GM23338 (cell line): ENCODE measurements around the gene FAM3D. TPM values are rescaled to one million over a fixed set of nuclear protein-coding genes. Genes with fewer than 3 reads are reported as not detected.

Source experiments
- ATAC-seq: fragments of 200-7000 bp; cut with Tn5 transposase; 3 replicates; pipeline ENCODE4 v1.9.1; 2020
- DNase-seq: peaks from one replicate; pipeline ENCODE4 v3.0.0-alpha.2; 2015; ENCODE audit warnings: low spot score
- H2AFZ ChIP-seq: fragments of 200-600 bp; sonication (generic); 2 replicates; pipeline ENCODE4 v1.8.0; 2016; ENCODE audit warnings: antibody characterized with exemption, mild to moderate bottlenecking, moderate library complexity
- H3F3A ChIP-seq: fragments of 200-600 bp; sonication (generic); replicated peaks from 2 replicates; pipeline ENCODE4 v1.8.0; 2017; ENCODE audit warnings: antibody characterized with exemption, mixed run types, low read depth
- H3K27ac ChIP-seq: fragments of 200-600 bp; sonication (generic); 2 replicates; pipeline ENCODE4 v1.6.1; 2016; ENCODE audit warnings: low read depth
- H3K27me3 ChIP-seq: fragments of 200-600 bp; sonication (generic); 2 replicates; pipeline ENCODE4 v1.8.0; 2016; ENCODE audit warnings: mild to moderate bottlenecking, mixed run types, moderate library complexity; ENCODE audit not compliant: insufficient read depth
- H3K36me3 ChIP-seq: fragments of 200-600 bp; sonication (generic); 2 replicates; pipeline ENCODE4 v1.8.0; 2016; ENCODE audit warnings: mild to moderate bottlenecking; ENCODE audit not compliant: insufficient read depth
- H3K4me1 ChIP-seq: fragments of 200-600 bp; sonication (generic); 2 replicates; pipeline ENCODE4 v1.8.0; 2016; ENCODE audit warnings: mild to moderate bottlenecking, moderate library complexity; ENCODE audit not compliant: insufficient read depth
- H3K4me2 ChIP-seq: fragments of 200-600 bp; sonication (generic); 2 replicates; pipeline ENCODE4 v1.7.1; 2017; ENCODE audit warnings: mixed run types
- H3K4me3 ChIP-seq: fragments of 200-600 bp; sonication (generic); 2 replicates; pipeline ENCODE4 v1.6.1; 2016; ENCODE audit warnings: mixed run types
- H3K79me2 ChIP-seq: fragments of 200-600 bp; sonication (generic); replicated peaks from 2 replicates; pipeline ENCODE4 v1.8.0; 2017; ENCODE audit warnings: mild to moderate bottlenecking; ENCODE audit not compliant: insufficient read depth
- H3K9me2 ChIP-seq: fragments of 200-600 bp; sonication (generic); 2 replicates; pipeline ENCODE4 v1.8.0; 2017; ENCODE audit not compliant: insufficient read depth
- H4K20me1 ChIP-seq: fragments of 200-600 bp; sonication (generic); replicated peaks from 2 replicates; pipeline ENCODE4 v1.8.0; 2017; ENCODE audit warnings: mild to moderate bottlenecking; ENCODE audit not compliant: insufficient read depth
- H3K27ac Mint-ChIP-seq: 2 replicates; pipeline ENCODE4 v1.8.0; 2020; ENCODE audit warnings: inconsistent platforms, mild to moderate bottlenecking, moderate library complexity, mixed read lengths
- H3K27me3 Mint-ChIP-seq: 3 replicates; pipeline ENCODE4 v1.8.0; 2022; ENCODE audit warnings: low read depth, mild to moderate bottlenecking, moderate library complexity, mixed read lengths, inconsistent platforms; ENCODE audit not compliant: insufficient read depth, poor library complexity
- H3K36me3 Mint-ChIP-seq: 3 replicates; pipeline ENCODE4 v1.8.0; 2021; ENCODE audit warnings: low read depth, mild to moderate bottlenecking, inconsistent platforms, moderate library complexity, mixed read lengths
- H3K4me1 Mint-ChIP-seq: 3 replicates; pipeline ENCODE4 v1.8.0; 2020; ENCODE audit warnings: mild to moderate bottlenecking, inconsistent platforms, mixed read lengths
- H3K4me3 Mint-ChIP-seq: 3 replicates; pipeline ENCODE4 v1.8.0; 2021; ENCODE audit warnings: moderate library complexity, mild to moderate bottlenecking, inconsistent platforms, mixed read lengths
- H3K9me3 Mint-ChIP-seq: 3 replicates; pipeline ENCODE4 v1.8.0; 2020; ENCODE audit warnings: moderate library complexity, mild to moderate bottlenecking, inconsistent platforms, mixed read lengths
- CREB1 ChIP-seq: fragments of 250-450 bp; sonication (Bioruptor Pico); IDR thresholded peaks from 2 replicates; pipeline ENCODE4 v1.5.0; 2020; ENCODE audit warnings: low read depth, mild to moderate bottlenecking, moderate library complexity
- EZH2phosphoT487 ChIP-seq: fragments of 200-600 bp; sonication (generic); IDR thresholded peaks from one replicate; pipeline ENCODE4 v1.8.1; 2018; ENCODE audit warnings: antibody characterized with exemption; ENCODE audit not compliant: unreplicated experiment
- NANOG ChIP-seq: IDR thresholded peaks from 2 replicates; pipeline ENCODE4 v1.6.1; 2016; ENCODE audit warnings: antibody characterized with exemption, borderline replicate concordance
- STAT1 ChIP-seq: IDR thresholded peaks from one replicate; pipeline ENCODE4 v1.6.1; 2016; ENCODE audit warnings: antibody characterized with exemption; ENCODE audit not compliant: unreplicated experiment
- ZNF114 ChIP-seq: fragments of 250-450 bp; sonication (Bioruptor Pico); IDR thresholded peaks from 2 replicates; pipeline ENCODE4 v1.5.0; 2020; ENCODE audit warnings: mild to moderate bottlenecking, moderate library complexity
- ZNF462 ChIP-seq: fragments of 250-450 bp; sonication (Bioruptor Pico); IDR thresholded peaks from 2 replicates; pipeline ENCODE4 v1.5.0; 2020; ENCODE audit warnings: mild to moderate bottlenecking, moderate library complexity
- polyA plus RNA-seq: library from polyadenylated mRNA; unstranded; fragments of >200 nt; fragmentation: Nextera tagmentation; extraction: Ambion mirVana; gene quantifications from 2 replicates; pipeline ENCODE4 v1.2.1, GENCODE V29; 2016
- total RNA-seq: library from RNA; depleted of rRNA; stranded (reverse); fragments of >200 nt; shearing (Covaris generic); gene quantifications from 2 replicates; pipeline ENCODE4 v1.2.3, GENCODE V29; 2014
- TF ChIP-seq, protein P1 (sequence below), 2 experiments: fragments of 200-600 bp in 1 of 2; sonication (generic) in 1 of 2; conservative IDR thresholded peaks; 2 replicates each; pipeline versions ENCODE4 v1.5.1 to v1.6.1; 2016 to 2017; ENCODE audit warnings: antibody characterized with exemption in 2 of 2, low read depth in 2 of 2, mild to moderate bottlenecking in 2 of 2, moderate library complexity in 1 of 2

FAM3D gene
- total and polyA plus RNA-seq, 2 experiments from 2014 or later: 0.26 TPM; not detected in 1

GRCh38 chr3:58646503-58646902, 20.1 kb downstream of the FAM3D start (continued):
- TF ChIP-seq ZNF462 (CRISPR knock-in tag) (no peak), STAT1 (no peak)
- TF ChIP-seq, protein P1, sequence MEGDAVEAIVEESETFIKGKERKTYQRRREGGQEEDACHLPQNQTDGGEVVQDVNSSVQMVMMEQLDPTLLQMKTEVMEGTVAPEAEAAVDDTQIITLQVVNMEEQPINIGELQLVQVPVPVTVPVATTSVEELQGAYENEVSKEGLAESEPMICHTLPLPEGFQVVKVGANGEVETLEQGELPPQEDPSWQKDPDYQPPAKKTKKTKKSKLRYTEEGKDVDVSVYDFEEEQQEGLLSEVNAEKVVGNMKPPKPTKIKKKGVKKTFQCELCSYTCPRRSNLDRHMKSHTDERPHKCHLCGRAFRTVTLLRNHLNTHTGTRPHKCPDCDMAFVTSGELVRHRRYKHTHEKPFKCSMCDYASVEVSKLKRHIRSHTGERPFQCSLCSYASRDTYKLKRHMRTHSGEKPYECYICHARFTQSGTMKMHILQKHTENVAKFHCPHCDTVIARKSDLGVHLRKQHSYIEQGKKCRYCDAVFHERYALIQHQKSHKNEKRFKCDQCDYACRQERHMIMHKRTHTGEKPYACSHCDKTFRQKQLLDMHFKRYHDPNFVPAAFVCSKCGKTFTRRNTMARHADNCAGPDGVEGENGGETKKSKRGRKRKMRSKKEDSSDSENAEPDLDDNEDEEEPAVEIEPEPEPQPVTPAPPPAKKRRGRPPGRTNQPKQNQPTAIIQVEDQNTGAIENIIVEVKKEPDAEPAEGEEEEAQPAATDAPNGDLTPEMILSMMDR (conservative IDR thresholded peaks at IDR 0.05; ENCODE audit: low read depth in 2 of 2): no peak

DNA sequence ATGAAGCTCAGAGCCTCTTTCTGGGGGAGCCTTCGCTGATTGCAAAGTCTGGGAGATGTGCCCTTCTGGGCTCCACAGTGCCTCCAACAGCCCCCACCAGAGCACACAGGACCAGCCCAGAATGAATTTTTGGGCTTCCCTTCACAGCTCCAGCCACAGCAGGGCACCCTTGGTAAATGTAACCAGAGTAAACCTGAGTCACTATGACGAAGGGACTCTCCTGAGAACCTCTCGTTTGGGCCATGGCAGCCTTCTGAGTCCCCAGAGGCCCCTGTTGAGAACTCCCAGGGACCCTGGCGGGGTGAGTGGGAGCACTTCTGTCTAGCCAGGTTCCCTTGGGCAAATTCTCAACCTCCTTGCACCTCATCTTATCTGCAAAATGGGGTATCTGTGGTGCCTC, 20.8 kb downstream of the FAM3D start:
- Histone ChIP-seq H3K79me2 (no peaks in the 10 kb centered on the region), H3K36me3 (no peaks in the 10 kb centered on the region), H3K27me3 (peaks cover 2% of the 10 kb centered on the region; the same call in 1 of the 2 replicates), H3K9me2 (0 out of 2 replicates have a peak, but pooled peaks cover 4% of the 10 kb centered on the region), H3K4me3 (no peak overlapping the region), H3K4me1 (no peaks in the 10 kb centered on the region), H3K4me2 (no peak overlapping the region), H4K20me1 (no peaks in the 10 kb centered on the region), H3K27ac (no peak overlapping the region), H2AFZ (no peak overlapping the region), H3F3A (no peaks in the 10 kb centered on the region)
- no peak overlapping the region for H3K4me3 Mint-ChIP-seq
- H3K36me3 Mint-ChIP-seq: no peaks in the 10 kb centered on the region; the same call in 2 of the 3 replicates
- no peak overlapping the region for H3K27ac Mint-ChIP-seq
- H3K9me3 Mint-ChIP-seq: peaks cover 3% of the 10 kb centered on the region
- DNase-seq (no peak), ATAC-seq (no peak)
- peaks cover 4% of the 10 kb centered on the region for H3K27me3 Mint-ChIP-seq
- peaks cover 3% of the 10 kb centered on the region; the same call in 1 of the 3 replicates for H3K4me1 Mint-ChIP-seq
- TF ChIP-seq CREB1 (CRISPR knock-in tag): no peak
- TF ChIP-seq, protein P1 (conservative IDR thresholded peaks at IDR 0.05; ENCODE audit: low read depth in 2 of 2): no peak
- no peak for TF ChIP-seq ZNF114 (CRISPR knock-in tag)
- no peak for TF ChIP-seq NANOG
- no peak for TF ChIP-seq EZH2phosphoT487
